H9 (cell line): Measurements from ENCODE around the gene CADPS2. TPM values are rescaled to one million over a fixed set of nuclear protein-coding genes. Genes with fewer than 3 reads are reported as not detected.

Source experiments
- DNase-seq: peaks from one replicate; pipeline ENCODE4 v3.0.0-alpha.2; 2017
- H2AFZ ChIP-seq: one replicate; pipeline ENCODE4 v1.6.1; 2013; ENCODE audit warnings: mild to moderate bottlenecking, low read length, control low read depth, moderate library complexity
- H2AK5ac ChIP-seq: 2 replicates; pipeline ENCODE4 v1.6.1; 2013; ENCODE audit warnings: low read length, control low read depth, mixed read lengths; ENCODE audit not compliant: insufficient read length
- H2BK120ac ChIP-seq: one replicate; pipeline ENCODE4 v1.6.1; 2013; ENCODE audit warnings: low read depth, mild to moderate bottlenecking, low read length, control low read depth, inconsistent platforms; ENCODE audit not compliant: poor library complexity, severe bottlenecking
- H2BK12ac ChIP-seq: 2 replicates; pipeline ENCODE4 v1.6.1; 2013; ENCODE audit warnings: low read length, control low read depth, mixed read lengths, low read depth; ENCODE audit not compliant: insufficient read length
- H2BK15ac ChIP-seq: 2 replicates; pipeline ENCODE4 v1.6.1; 2013; ENCODE audit warnings: low read depth, low read length, control low read depth
- H2BK20ac ChIP-seq: one replicate; pipeline ENCODE4 v1.6.1; 2013; ENCODE audit warnings: low read depth, mild to moderate bottlenecking, low read length, control low read depth, inconsistent platforms; ENCODE audit not compliant: poor library complexity, severe bottlenecking
- H2BK5ac ChIP-seq: 2 replicates; pipeline ENCODE4 v1.6.1; 2013; ENCODE audit warnings: low read length, control low read depth, mixed read lengths; ENCODE audit not compliant: insufficient read length
- H3K14ac ChIP-seq: 2 replicates; pipeline ENCODE4 v1.6.1; 2013; ENCODE audit warnings: low read length, control low read depth; ENCODE audit not compliant: insufficient read depth
- H3K18ac ChIP-seq: 2 replicates; pipeline ENCODE4 v1.6.1; 2013; ENCODE audit warnings: low read depth, mild to moderate bottlenecking, mixed read lengths, low read length, control low read depth; ENCODE audit not compliant: insufficient read length
- H3K23ac ChIP-seq: 2 replicates; pipeline ENCODE4 v1.6.1; 2013; ENCODE audit warnings: low read length, control low read depth, mixed read lengths, low read depth; ENCODE audit not compliant: insufficient read length
- H3K23me2 ChIP-seq: 2 replicates; pipeline ENCODE4 v1.6.1; 2013; ENCODE audit warnings: low read depth, mild to moderate bottlenecking, mixed read lengths, low read length, control low read depth; ENCODE audit not compliant: insufficient read length, poor library complexity, severe bottlenecking
- H3K27ac ChIP-seq: 2 replicates; pipeline ENCODE4 v1.5.1; 2013; ENCODE audit warnings: low read length, control low read depth, mixed read lengths, low read depth; ENCODE audit not compliant: insufficient read length
- H3K27me3 ChIP-seq: 2 replicates; pipeline ENCODE4 v1.6.1; 2013; ENCODE audit warnings: low read length, control low read depth, inconsistent platforms; ENCODE audit not compliant: insufficient read depth
- H3K4ac ChIP-seq: 2 replicates; pipeline ENCODE4 v1.6.1; 2013; ENCODE audit warnings: low read depth, mild to moderate bottlenecking, control low read depth, inconsistent platforms, low read length, moderate library complexity
- H3K4me1 ChIP-seq: 2 replicates; pipeline ENCODE4 v1.6.1; 2013; ENCODE audit warnings: low read length, control low read depth, inconsistent platforms; ENCODE audit not compliant: insufficient read depth
- H3K4me2 ChIP-seq: 2 replicates; pipeline ENCODE4 v1.6.1; 2013; ENCODE audit warnings: low read length, control low read depth, mixed read lengths; ENCODE audit not compliant: insufficient read length, insufficient read depth
- H3K56ac ChIP-seq: 2 replicates; pipeline ENCODE4 v1.6.1; 2013; ENCODE audit warnings: low read depth, mild to moderate bottlenecking, mixed read lengths, low read length, control low read depth; ENCODE audit not compliant: insufficient read length
- H3K79me1 ChIP-seq: 2 replicates; pipeline ENCODE4 v1.6.1; 2013; ENCODE audit warnings: low read depth, mild to moderate bottlenecking, moderate library complexity, low read length, control low read depth, inconsistent platforms; ENCODE audit not compliant: insufficient read depth, poor library complexity, severe bottlenecking
- H3K79me2 ChIP-seq: 2 replicates; pipeline ENCODE4 v1.6.1; 2013; ENCODE audit warnings: low read length, control low read depth, inconsistent platforms; ENCODE audit not compliant: insufficient read depth
- H3K9ac ChIP-seq: 2 replicates; pipeline ENCODE4 v1.6.1; 2013; ENCODE audit warnings: low read length, control low read depth, mixed read lengths; ENCODE audit not compliant: insufficient read length; ENCODE audit errors: extremely low read depth
- H3K9me3 ChIP-seq: one replicate; pipeline ENCODE4 v1.6.1; 2013; ENCODE audit warnings: low read depth, low read length, inconsistent platforms; ENCODE audit not compliant: control insufficient read depth
- H3T11ph ChIP-seq: one replicate; pipeline ENCODE4 v1.6.1; 2013; ENCODE audit warnings: mild to moderate bottlenecking, low read length, control low read depth, inconsistent platforms
- H4K20me1 ChIP-seq: one replicate; pipeline ENCODE4 v1.6.1; 2013; ENCODE audit not compliant: control insufficient read depth, insufficient read length, insufficient read depth
- H4K5ac ChIP-seq: 2 replicates; pipeline ENCODE4 v1.6.1; 2013; ENCODE audit warnings: low read depth, mild to moderate bottlenecking, mixed read lengths, low read length, control low read depth; ENCODE audit not compliant: insufficient read length
- H4K8ac ChIP-seq: replicated peaks from 2 replicates; pipeline ENCODE4 v1.6.1; 2013; ENCODE audit warnings: low read length, control low read depth, mixed read lengths, low read depth; ENCODE audit not compliant: insufficient read length
- H4K91ac ChIP-seq: 2 replicates; pipeline ENCODE4 v1.6.1; 2013; ENCODE audit warnings: low read depth, mild to moderate bottlenecking, moderate library complexity, mixed read lengths, low read length, control low read depth; ENCODE audit not compliant: insufficient read length
- H3K27ac Mint-ChIP-seq, 3 experiments: 2 replicates in 2 of 3; 3 replicates in 1 of 3; pipeline ENCODE4 v1.8.0; 2020 to 2021; ENCODE audit warnings: mixed read lengths in 3 of 3, mild to moderate bottlenecking in 1 of 3, moderate library complexity in 1 of 3
- H3K27me3 Mint-ChIP-seq: 2 replicates; pipeline ENCODE4 v1.8.0; 2021; ENCODE audit warnings: low read depth, mild to moderate bottlenecking, moderate library complexity, mixed read lengths
- H3K36me3 Mint-ChIP-seq, 3 experiments: 2 replicates in 2 of 3; 3 replicates in 1 of 3; pipeline ENCODE4 v1.8.0; 2020 to 2021; ENCODE audit warnings: low read depth in 3 of 3, mixed read lengths in 3 of 3; ENCODE audit not compliant: insufficient read depth in 1 of 3
- H3K4me1 Mint-ChIP-seq, 2 experiments: 2 replicates each; pipeline ENCODE4 v1.8.0; 2020; ENCODE audit warnings: mixed read lengths in 2 of 2
- H3K4me3 Mint-ChIP-seq, 2 experiments: 2 replicates in 1 of 2; 3 replicates in 1 of 2; pipeline ENCODE4 v1.8.0; 2020 to 2021; ENCODE audit warnings: mild to moderate bottlenecking in 2 of 2, mixed read lengths in 2 of 2, moderate library complexity in 1 of 2
- H3K9me3 Mint-ChIP-seq, 2 experiments: 2 replicates in 1 of 2; 3 replicates in 1 of 2; pipeline ENCODE4 v1.8.0; 2020; ENCODE audit warnings: mild to moderate bottlenecking in 2 of 2, mixed read lengths in 2 of 2, moderate library complexity in 1 of 2
- WGBS: extraction: QIAGEN DNeasy Blood & Tissue Kit; methylation state at CpG from one replicate; pipeline ENCODE4 v1.1.7; 2013; ENCODE audit warnings: missing lambda C conversion rate, low lambda C conversion rate, mixed read lengths; ENCODE audit not compliant: insufficient read length; ENCODE audit errors: extremely low coverage; 5-methylcytosine and 5-hydroxymethylcytosine counted together
- total RNA-seq: library from RNA; stranded (reverse); gene quantifications from 2 replicates; pipeline ENCODE4 v1.2.1, GENCODE V29; 2021
- TF ChIP-seq, protein P1 (sequence below): fragments of 200-600 bp; sonication (generic); conservative IDR thresholded peaks from 3 replicates; pipeline ENCODE4 v1.8.0; 2021; ENCODE audit warnings: antibody characterized with exemption, mild to moderate bottlenecking

The CADPS2 gene
- total RNA-seq, 1 experiment from 2014 or later: 7.1 TPM

DNA sequence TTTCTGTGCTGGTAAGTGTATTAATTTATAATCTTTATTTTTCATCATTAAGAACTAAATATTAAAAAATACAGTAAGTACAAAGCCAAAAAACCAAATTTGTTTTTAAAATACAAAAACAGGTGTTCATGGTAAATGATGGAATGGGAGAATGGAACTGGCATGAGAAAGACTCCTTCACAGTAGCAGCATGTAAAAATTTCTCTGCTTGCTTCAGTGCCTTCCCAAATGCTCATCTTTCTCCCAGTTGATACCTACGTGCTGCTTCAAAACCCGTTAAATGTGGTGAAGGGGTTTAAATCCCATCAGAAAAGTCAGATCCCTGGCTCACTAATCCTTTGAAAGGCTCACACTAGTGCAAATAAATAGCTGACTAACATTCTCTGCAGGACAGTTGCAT lies 191.6 kb downstream of the CADPS2 start:
- TF ChIP-seq, protein P1, sequence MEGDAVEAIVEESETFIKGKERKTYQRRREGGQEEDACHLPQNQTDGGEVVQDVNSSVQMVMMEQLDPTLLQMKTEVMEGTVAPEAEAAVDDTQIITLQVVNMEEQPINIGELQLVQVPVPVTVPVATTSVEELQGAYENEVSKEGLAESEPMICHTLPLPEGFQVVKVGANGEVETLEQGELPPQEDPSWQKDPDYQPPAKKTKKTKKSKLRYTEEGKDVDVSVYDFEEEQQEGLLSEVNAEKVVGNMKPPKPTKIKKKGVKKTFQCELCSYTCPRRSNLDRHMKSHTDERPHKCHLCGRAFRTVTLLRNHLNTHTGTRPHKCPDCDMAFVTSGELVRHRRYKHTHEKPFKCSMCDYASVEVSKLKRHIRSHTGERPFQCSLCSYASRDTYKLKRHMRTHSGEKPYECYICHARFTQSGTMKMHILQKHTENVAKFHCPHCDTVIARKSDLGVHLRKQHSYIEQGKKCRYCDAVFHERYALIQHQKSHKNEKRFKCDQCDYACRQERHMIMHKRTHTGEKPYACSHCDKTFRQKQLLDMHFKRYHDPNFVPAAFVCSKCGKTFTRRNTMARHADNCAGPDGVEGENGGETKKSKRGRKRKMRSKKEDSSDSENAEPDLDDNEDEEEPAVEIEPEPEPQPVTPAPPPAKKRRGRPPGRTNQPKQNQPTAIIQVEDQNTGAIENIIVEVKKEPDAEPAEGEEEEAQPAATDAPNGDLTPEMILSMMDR: no peak
- Histone ChIP-seq H4K8ac (no peak overlapping the region), H3K18ac (no peak overlapping the region), H3K27ac (no peak overlapping the region), H3T11ph (no peak overlapping the region), H3K23ac (no peak overlapping the region), H3K4me1 (no peaks in the 10 kb centered on the region), H2AK5ac (no peak overlapping the region), H3K56ac (no peak overlapping the region), H3K4me2 (no peak overlapping the region), H2AFZ (no peak overlapping the region), H3K4ac (no peak overlapping the region), H2BK5ac (no peak overlapping the region), H3K27me3 (no peaks in the 10 kb centered on the region), H4K20me1 (no peaks in the 10 kb centered on the region), H2BK20ac (no peak overlapping the region), H4K5ac (no peak overlapping the region), H3K23me2 (no peaks in the 10 kb centered on the region), H4K91ac (no peak overlapping the region), H3K9ac (no peak overlapping the region), H3K14ac (no peak overlapping the region), H2BK15ac (no peak overlapping the region), H3K79me2 (no peaks in the 10 kb centered on the region), H2BK12ac (no peak overlapping the region), H3K9me3 (peaks cover 5% of the 10 kb centered on the region), H2BK120ac (no peak overlapping the region), H3K79me1 (no peaks in the 10 kb centered on the region)
- Mint-ChIP-seq H3K27me3 (no peaks in the 10 kb centered on the region), H3K27ac (no peak overlapping the region), H3K4me3 (no peak overlapping the region), H3K9me3 (peaks cover 10 to 13% of the 10 kb centered on the region in 2 experiments), H3K4me1 (peaks cover 8% of the 10 kb centered on the region in 2 experiments), H3K36me3 (peaks cover 9 to 12% (median 9%) of the 10 kb centered on the region in 3 experiments)
- WGBS: no CpG with 5 or more reads among the region's 2 CpGs
- no peak for DNase-seq
